Fibroblast of skin of abdomen (primary cell): Measurements from ENCODE around the gene DNAJC2.
"Not testable (repeated sequence)": the region's sequence is repeated elsewhere in the genome, so short reads cannot be mapped to it uniquely, and the experiment has no call there.

Source experiments
- DNase-seq: peaks from one replicate; pipeline ENCODE4 v3.0.0-alpha.2; 2013

DNAJC2 gene

GRCh38 chr7:103341466-103341865 lies 3.1 kb downstream of the DNAJC2 start:
- no peak for DNase-seq

- no peak for DNase-seq
These were observed 5.7 kb downstream of the DNAJC2 start for GRCh38 chr7:103338864-103339263.

GRCh38 chr7:103336761-103337160 lies 7.8 kb downstream of the DNAJC2 start:
- DNase-seq, result no peak

- DNase-seq, result no peak
These were observed 18.8 kb downstream of the DNAJC2 start for GRCh38 chr7:103325744-103326143.

- no peak for DNase-seq
These were observed 27.6 kb downstream of the DNAJC2 start for GRCh38 chr7:103317009-103317408.

- DNase-seq, result no peak
These were observed 28.1 kb downstream of the DNAJC2 start for GRCh38 chr7:103316380-103316941.

- DNase-seq, result no peak
These were observed 29.7 kb downstream of the DNAJC2 start for GRCh38 chr7:103314852-103315251.

GRCh38 chr7:103307503-103308231 lies 36.9 kb downstream of the DNAJC2 start:
- no peak for DNase-seq

GRCh38 chr7:103301441-103301840 lies 43.1 kb downstream of the DNAJC2 start:
- DNase-seq, result no peak

- DNase-seq, result no peak
These were observed 44.9 kb downstream of the DNAJC2 start for GRCh38 chr7:103299660-103300059.

- no peak for DNase-seq
These were observed 46.8 kb downstream of the DNAJC2 start for GRCh38 chr7:103297837-103298179.

GRCh38 chr7:103296901-103297836 lies 47.4 kb downstream of the DNAJC2 start, which contains the start of gene PMPCB:
PMPCB (plus strand) TSS chr7:103297435; CDS start chr7:103297460, 25 bp downstream.
- DNase-seq, result peak; percentile 90

- DNase-seq, result no peak
These were observed 51.0 kb downstream of the DNAJC2 start for GRCh38 chr7:103293526-103293925.

- DNase-seq, result no peak
These were observed 52.4 kb downstream of the DNAJC2 start for GRCh38 chr7:103292122-103292521.

- DNase-seq, result not testable (repeated sequence)
These were observed 61.7 kb downstream of the DNAJC2 start for GRCh38 chr7:103282802-103283427.

GRCh38 chr7:103280803-103281155 lies 63.8 kb downstream of the DNAJC2 start:
- DNase-seq, result peak; percentile 4

GRCh38 chr7:103279963-103280802 lies 64.4 kb downstream of the DNAJC2 start:
- peak; percentile 72 for DNase-seq

GRCh38 chr7:103279636-103279962 lies 65.0 kb downstream of the DNAJC2 start:
- peak; percentile 12 for DNase-seq

GRCh38 chr7:103278195-103278594 lies 66.4 kb downstream of the DNAJC2 start:
- DNase-seq, result not testable (repeated sequence)

- not testable (repeated sequence) for DNase-seq
These were observed 69.7 kb downstream of the DNAJC2 start for GRCh38 chr7:103274867-103275266.

- DNase-seq, result not testable (repeated sequence)
These were observed 71.2 kb downstream of the DNAJC2 start for GRCh38 chr7:103273374-103273773.

- not testable (repeated sequence) for DNase-seq
These were observed 78.3 kb downstream of the DNAJC2 start for GRCh38 chr7:103266229-103266628.
